PC-9 (cell line): ENCODE results near the gene PDIA4. TPM values are rescaled to one million over a fixed set of nuclear protein-coding genes. Genes with fewer than 3 reads are reported as not detected.

ENCODE experiments used
- BruUV-seq: library from RNA; stranded (reverse); fragments of 400-500 nt; replicated peaks from 2 replicates; lab custom pipeline; 2021; lab: Mats Ljungman, UMichigan
- CTCF ChIA-PET: fragments of 300-600 bp; sonication (Branson Sonifier 250); formaldehyde crosslinking; loops from one replicate; lab custom pipeline; 2022; ENCODE audit warnings: antibody characterized with exemption; lab: Charles Lee
- POLR2A ChIA-PET: fragments of 300-600 bp; sonication (Branson Sonifier 250); formaldehyde crosslinking; loops from one replicate; lab custom pipeline; 2022; ENCODE audit warnings: antibody characterized with exemption; ENCODE audit not compliant: unreplicated experiment; lab: Charles Lee
- DNase-seq, 2 experiments: peaks; one replicate each; pipeline versions ENCODE4 v3.0.0 to v3.0.0-alpha.2; 2015 to 2022; ENCODE audit warnings: mixed read lengths in 1 of 2
- H2AFZ ChIP-seq: fragments of 200-600 bp; sonication (generic); 2 replicates; pipeline ENCODE4 v1.8.1; 2017; ENCODE audit warnings: antibody characterized with exemption
- H3F3A ChIP-seq: fragments of 200-600 bp; sonication (generic); 2 replicates; pipeline ENCODE4 v1.8.1; 2017; ENCODE audit warnings: antibody characterized with exemption, mild to moderate bottlenecking, low read depth; ENCODE audit not compliant: insufficient read depth
- H3K27ac ChIP-seq: fragments of 200-600 bp; sonication (generic); 2 replicates; pipeline ENCODE4 v1.6.1; 2016; ENCODE audit warnings: mixed run types
- H3K27me3 ChIP-seq: fragments of 200-600 bp; sonication (generic); 2 replicates; pipeline ENCODE4 v1.6.1; 2016; ENCODE audit warnings: low read depth, mixed run types; ENCODE audit not compliant: insufficient read depth
- H3K36me3 ChIP-seq: fragments of 200-600 bp; sonication (generic); 2 replicates; pipeline ENCODE4 v1.6.1; 2016; ENCODE audit warnings: low read depth, mixed run types
- H3K4me1 ChIP-seq: fragments of 200-600 bp; sonication (generic); replicated peaks from 2 replicates; pipeline ENCODE4 v1.6.1; 2016; ENCODE audit warnings: mixed run types; ENCODE audit not compliant: insufficient read depth
- H3K4me2 ChIP-seq: fragments of 200-600 bp; sonication (generic); 2 replicates; pipeline ENCODE4 v1.6.1; 2017; ENCODE audit warnings: mixed run types
- H3K4me3 ChIP-seq: fragments of 200-600 bp; sonication (generic); 2 replicates; pipeline ENCODE4 v1.6.1; 2016; ENCODE audit warnings: mixed run types
- H3K79me2 ChIP-seq: fragments of 200-600 bp; sonication (generic); 2 replicates; pipeline ENCODE4 v1.6.1; 2017; ENCODE audit warnings: low read depth, mixed run types
- H3K9me2 ChIP-seq: fragments of 200-600 bp; sonication (generic); 2 replicates; pipeline ENCODE4 v1.8.1; 2017; ENCODE audit warnings: mild to moderate bottlenecking; ENCODE audit not compliant: insufficient read depth
- H3K9me3 ChIP-seq: fragments of 200-600 bp; sonication (generic); 2 replicates; pipeline ENCODE4 v1.8.1; 2016; ENCODE audit warnings: low read depth; ENCODE audit not compliant: insufficient read depth
- H4K20me1 ChIP-seq: fragments of 200-600 bp; sonication (generic); 2 replicates; pipeline ENCODE4 v1.8.1; 2017; ENCODE audit not compliant: insufficient read depth
- CTCF ChIP-seq: fragments of 200-600 bp; sonication (generic); conservative IDR thresholded peaks from 2 replicates; pipeline ENCODE4 v1.6.1; 2017; ENCODE audit warnings: mixed run types, antibody characterized with exemption, mild to moderate bottlenecking, moderate library complexity
- EZH2 ChIP-seq: fragments of 200-600 bp; sonication (generic); IDR thresholded peaks from 2 replicates; pipeline ENCODE4 v1.8.0; 2017; ENCODE audit warnings: antibody characterized with exemption, low read depth
- intact Hi-C: fragments of 100-400 bp; cut with micrococcal nuclease; formaldehyde crosslinking; loops from one replicate; pipeline ENCODE4 v1.10.0; 2022; ENCODE audit not compliant: unreplicated experiment
- total RNA-seq: library from RNA; stranded (reverse); gene quantifications from 2 replicates; pipeline ENCODE4 v1.2.3, GENCODE V29; 2021

PDIA4 gene
- total RNA-seq, 1 experiment from 2014 or later, result 221 TPM

DNA sequence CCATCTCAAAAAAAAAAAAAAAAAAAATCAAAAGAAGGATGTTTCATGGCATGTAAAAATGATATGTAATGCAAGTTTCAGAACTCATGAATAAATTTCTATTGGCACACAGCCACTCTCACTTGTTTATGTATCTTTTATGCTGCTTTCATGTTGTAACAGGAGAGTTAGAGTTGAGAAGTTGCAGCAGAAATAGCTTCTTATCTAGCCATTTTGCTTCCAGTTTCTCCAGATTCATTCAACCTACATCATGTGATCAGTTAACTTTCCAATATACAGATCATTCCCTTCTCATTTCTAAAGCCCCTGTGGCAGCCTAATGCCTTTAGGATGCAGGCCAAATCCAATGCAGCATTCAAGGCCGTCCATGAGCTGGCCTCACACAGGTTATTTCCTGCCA, 31.9 kb upstream of the PDIA4 start:
- Histone ChIP-seq H3K36me3 (no peaks in the 10 kb centered on the region), H3K27me3 (no peaks in the 10 kb centered on the region), H3K4me3 (no peak overlapping the region), H3K9me2 (no peaks in the 10 kb centered on the region), H3K4me2 (no peak overlapping the region), H3K4me1 (peaks cover 11% of the 10 kb centered on the region), H3K9me3 (no peaks in the 10 kb centered on the region), H3K79me2 (peaks cover 3% of the 10 kb centered on the region; the same call in 1 of the 2 replicates), H3F3A (peaks cover 38% of the 10 kb centered on the region), H2AFZ (no peak overlapping the region), H4K20me1 (no peaks in the 10 kb centered on the region), H3K27ac (no peak overlapping the region)
- ChIA-PET POLR2A (no interaction called here), CTCF (no interaction called here)
- no TSS peak for BruUV-seq
- intact Hi-C loops, result no loop called here
- TF ChIP-seq EZH2 (no peak), CTCF (no peak)
- DNase-seq, result no peak

DNA sequence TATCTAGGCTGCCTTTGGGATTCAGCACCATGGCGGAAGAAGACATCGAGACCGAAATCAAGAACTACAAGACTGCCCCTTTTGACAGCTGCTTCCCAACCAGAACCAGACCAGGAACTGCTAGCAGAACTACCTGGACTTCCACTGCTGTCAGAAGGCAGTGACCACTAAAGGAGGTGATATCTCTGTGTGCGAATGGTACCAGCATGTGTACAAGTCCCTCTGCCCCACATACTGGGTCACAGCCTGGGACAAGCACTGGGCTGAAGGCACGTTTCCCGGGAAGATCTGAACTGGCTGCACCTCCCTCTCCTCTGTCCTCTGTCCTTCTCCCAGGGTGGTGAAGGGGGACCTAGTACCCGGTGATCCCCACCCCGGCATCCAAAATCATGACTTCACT, 25.6 kb upstream of the PDIA4 start:
- Histone ChIP-seq H3K79me2 (no peaks in the 10 kb centered on the region), H2AFZ (no peak overlapping the region), H3K4me1 (peaks cover 7% of the 10 kb centered on the region), H3K4me2 (no peak overlapping the region), H3F3A (peaks cover 30% of the 10 kb centered on the region), H3K27ac (no peak overlapping the region), H3K36me3 (no peaks in the 10 kb centered on the region), H3K9me3 (0 out of 2 replicates have a peak, but pooled peaks cover 5% of the 10 kb centered on the region), H3K4me3 (no peak overlapping the region), H3K27me3 (no peaks in the 10 kb centered on the region), H4K20me1 (no peaks in the 10 kb centered on the region), H3K9me2 (no peaks in the 10 kb centered on the region)
- no peak for DNase-seq
- TF ChIP-seq EZH2 (no peak), CTCF (no peak)
- POLR2A ChIA-PET, result no interaction called here
- no TSS peak for BruUV-seq
- CTCF ChIA-PET, result no interaction called here
- intact Hi-C loops, result no loop called here

GRCh38 chr7:149053384-149053783, 25.1 kb upstream of the PDIA4 start:
- CTCF ChIA-PET, result no interaction called here
- no peak overlapping the region for H3K27ac ChIP-seq
- H3K4me1 ChIP-seq, result peaks cover 7% of the 10 kb centered on the region
- peaks cover 25% of the 10 kb centered on the region for H3F3A ChIP-seq
- TF ChIP-seq CTCF, result no peak
- TF ChIP-seq EZH2, result no peak
- H2AFZ ChIP-seq, result no peak overlapping the region
- BruUV-seq, result no TSS peak
- H3K9me2 ChIP-seq, result no peaks in the 10 kb centered on the region
- intact Hi-C loops, result no loop called here
- H3K36me3 ChIP-seq, result no peaks in the 10 kb centered on the region
- H4K20me1 ChIP-seq, result no peaks in the 10 kb centered on the region
- H3K79me2 ChIP-seq, result no peaks in the 10 kb centered on the region
- H3K27me3 ChIP-seq, result no peaks in the 10 kb centered on the region
- no peak for DNase-seq
- no peak overlapping the region for H3K4me3 ChIP-seq
- POLR2A ChIA-PET, result no interaction called here
- H3K4me2 ChIP-seq, result no peak overlapping the region
- H3K9me3 ChIP-seq, result 0 out of 2 replicates have a peak, but pooled peaks cover 5% of the 10 kb centered on the region
